HG03066 (cell line): ENCODE results near the gene NEDD9.

Experiments
- ATAC-seq: cut with Tn5 transposase; IDR thresholded peaks from one replicate; pipeline ENCODE4 v1.9.1; 2021; ENCODE audit warnings: low read depth; ENCODE audit not compliant: unreplicated experiment

The NEDD9 gene, protein sequence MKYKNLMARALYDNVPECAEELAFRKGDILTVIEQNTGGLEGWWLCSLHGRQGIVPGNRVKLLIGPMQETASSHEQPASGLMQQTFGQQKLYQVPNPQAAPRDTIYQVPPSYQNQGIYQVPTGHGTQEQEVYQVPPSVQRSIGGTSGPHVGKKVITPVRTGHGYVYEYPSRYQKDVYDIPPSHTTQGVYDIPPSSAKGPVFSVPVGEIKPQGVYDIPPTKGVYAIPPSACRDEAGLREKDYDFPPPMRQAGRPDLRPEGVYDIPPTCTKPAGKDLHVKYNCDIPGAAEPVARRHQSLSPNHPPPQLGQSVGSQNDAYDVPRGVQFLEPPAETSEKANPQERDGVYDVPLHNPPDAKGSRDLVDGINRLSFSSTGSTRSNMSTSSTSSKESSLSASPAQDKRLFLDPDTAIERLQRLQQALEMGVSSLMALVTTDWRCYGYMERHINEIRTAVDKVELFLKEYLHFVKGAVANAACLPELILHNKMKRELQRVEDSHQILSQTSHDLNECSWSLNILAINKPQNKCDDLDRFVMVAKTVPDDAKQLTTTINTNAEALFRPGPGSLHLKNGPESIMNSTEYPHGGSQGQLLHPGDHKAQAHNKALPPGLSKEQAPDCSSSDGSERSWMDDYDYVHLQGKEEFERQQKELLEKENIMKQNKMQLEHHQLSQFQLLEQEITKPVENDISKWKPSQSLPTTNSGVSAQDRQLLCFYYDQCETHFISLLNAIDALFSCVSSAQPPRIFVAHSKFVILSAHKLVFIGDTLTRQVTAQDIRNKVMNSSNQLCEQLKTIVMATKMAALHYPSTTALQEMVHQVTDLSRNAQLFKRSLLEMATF

DNA sequence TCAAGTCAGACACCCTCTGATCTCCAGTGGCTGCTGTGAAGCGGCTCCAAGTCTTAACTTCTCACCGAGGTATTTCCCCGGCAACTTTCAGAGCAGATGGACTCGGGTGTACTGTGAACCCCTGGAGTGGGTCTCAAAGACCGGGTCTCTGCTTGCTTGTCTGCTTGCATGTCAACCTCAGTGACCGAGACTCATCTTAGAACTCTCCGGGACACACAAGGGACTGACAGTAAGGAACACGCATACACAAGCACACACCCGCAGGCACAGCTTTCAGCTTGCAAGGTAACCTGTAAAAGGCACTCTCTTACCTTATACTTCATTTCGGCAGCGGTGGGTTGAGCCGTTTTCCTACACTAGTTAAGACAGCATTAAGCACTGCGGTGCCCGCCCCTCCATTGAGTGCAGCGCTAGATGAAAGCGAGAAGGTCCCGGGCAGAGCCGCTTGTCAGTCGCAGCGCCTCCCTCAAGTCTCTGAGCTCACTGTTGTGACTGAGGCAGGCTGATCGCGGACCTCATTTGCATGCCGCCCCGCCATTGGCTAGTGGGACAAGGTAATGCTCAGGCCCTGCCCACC, at the start of gene NEDD9:
Gene NEDD9 (minus strand): TSS at position 476 of the 577 bp plus-strand sequence. CDS start 153 bp downstream, at position 323.
- peak; percentile 98 for ATAC-seq

DNA sequence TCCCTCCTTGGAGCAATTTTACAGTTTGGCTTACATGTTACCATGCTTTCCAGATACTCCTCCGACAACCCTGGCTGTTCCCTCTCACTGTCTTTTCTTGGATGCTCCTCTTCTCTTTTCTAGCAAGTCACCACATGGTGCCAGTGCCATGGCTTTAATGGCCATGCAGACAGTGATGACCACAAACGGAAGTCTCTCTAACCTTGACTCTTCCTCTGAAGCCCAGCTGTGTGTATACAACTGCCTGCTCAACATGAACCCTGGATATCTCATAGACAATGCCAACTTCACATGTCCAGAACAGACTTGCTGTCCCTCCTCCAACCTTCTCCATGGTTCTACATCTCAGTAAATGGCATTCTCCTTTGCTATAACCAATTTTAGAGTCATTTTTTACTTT, 49.8 kb upstream of the NEDD9 start:
- no peak for ATAC-seq

DNA sequence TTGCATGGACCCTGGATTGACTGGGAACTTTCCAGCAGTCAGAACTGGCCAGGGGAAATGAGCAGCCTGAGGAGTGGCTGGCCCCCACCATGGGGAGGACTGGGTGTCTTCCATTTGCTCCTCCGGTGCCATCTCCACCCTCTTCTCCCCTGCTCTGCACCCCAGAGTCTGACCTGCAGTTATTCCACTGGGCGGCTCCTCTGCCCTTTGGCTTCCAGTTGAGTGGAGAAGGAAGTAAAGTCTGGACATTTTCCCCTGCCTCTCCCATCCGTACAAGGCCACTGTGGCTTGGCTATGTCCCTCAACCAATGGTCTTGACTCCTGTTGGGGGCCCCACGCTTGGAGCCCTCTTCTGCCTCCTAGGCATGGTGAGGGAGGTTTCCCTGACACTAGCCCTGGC, 47.9 kb upstream of the NEDD9 start:
- no peak for ATAC-seq

DNA sequence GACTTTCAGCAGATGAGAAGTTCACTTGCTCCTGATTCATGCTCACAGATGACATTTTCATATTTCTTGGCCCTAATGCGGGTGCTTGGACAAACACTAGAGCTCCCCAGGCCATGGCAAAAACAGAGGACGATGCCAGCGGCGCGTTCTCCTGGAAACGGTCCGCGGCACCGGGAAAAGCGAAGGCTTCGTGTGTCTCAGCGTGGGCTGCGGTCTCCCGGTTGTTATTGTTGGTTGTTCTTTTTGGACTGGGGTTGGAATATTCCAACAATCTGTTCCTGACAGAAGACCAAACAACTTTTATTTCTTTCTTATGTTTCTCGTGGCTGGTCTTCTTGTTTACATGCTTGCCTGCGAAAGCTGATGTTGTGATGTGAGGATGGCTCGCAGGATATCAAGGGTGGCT, 46.8 kb upstream of the NEDD9 start:
- ATAC-seq: no peak

DNA sequence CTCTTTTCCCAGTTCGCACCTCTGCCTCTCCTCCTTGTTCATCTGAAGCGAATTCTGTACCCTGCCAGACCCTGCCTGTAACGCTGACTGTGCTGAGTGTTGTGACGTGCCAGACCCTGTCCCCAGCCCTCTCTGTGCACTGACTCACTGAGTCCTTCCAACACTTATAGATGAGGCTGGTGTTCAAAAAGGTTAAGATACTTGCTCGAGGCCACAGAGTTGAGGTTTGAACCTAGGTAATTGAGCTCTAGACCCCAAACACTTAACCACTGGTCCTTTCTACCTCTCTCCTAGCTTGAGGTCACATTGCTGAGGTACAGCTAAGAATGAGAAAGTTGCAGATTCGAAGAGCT, 45.7 kb upstream of the NEDD9 start:
- no peak for ATAC-seq

DNA sequence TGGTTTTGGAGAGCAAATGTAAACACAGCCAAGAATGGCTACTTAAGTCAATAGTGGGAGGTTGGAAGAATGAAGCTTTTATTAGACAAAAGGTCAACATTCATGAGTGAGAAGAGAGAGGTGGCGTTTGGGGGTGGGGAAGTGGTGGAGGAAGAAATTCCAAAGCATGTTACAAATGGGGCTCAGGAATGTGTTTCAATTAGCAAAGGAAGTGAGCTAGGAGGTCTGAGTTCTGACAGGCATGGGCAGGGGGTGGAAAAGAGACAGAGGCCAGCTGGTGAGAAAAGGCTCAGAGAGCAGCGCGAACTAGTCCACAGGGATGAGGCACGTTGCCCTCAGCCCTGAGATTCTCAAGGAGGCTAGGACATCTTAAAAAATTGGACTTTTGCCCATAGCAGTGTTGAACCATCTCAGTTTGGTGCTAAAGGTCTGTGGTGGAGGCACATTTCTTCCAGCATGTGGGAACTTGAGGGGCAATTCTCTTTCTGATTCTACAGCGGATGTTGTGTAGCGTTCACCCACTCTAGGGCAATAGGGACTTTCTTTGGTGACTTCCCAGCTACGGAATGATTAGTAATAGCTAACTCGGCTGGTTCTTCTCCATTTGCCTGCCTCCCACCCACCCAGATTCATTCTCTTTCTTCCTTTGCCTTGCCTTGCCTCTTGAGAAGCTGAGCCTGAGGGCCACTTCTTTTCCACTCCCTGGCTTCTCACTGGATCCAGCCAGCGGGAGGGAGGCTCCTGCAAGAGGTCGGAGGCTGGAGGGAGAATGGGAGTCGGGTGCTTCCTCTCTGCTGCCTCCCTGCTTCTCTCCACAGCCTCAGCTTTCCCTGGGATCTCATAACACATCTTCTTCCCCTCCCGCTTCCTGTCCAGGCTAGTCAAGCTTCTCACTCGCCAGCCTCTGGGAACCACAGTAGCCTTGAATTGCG, 45.1 kb upstream of the NEDD9 start:
- no peak for ATAC-seq

DNA sequence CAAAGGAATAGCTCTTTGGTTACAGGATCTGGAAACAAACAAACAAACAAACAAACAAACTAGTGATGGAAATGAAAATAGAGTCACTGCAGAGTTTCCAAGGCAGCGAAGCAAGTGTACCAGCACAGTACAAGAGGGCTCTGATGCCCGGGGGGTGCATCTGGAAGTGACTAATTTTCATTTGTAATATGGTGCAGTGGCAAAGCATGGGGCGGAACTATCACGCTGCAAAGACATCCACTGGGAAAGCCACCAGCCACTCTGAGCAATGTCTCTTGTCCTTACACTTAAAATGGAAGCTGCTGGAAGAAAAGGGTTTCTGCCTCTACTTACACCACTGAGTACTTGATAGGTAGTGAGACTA, 44.4 kb upstream of the NEDD9 start:
- no peak for ATAC-seq

DNA sequence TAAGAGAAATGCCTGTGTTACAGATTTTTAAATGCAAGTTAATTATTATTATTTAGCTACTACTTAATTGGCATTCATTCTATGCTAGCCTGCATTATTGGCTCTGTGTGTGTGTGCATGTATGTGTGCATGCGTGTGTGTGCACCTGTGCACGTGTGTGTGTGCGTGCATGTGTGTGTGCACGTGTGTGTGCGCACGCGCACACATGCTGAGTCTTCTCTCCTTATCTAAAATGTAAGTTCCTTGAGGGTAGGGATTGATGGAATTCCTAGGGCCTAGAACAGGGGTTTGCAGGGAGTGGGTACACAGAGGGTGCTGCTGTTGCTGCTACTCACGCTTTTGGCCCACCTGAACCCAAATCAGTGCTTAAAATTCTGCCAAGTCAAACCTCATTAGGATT, 43.8 kb upstream of the NEDD9 start:
- ATAC-seq: no peak

DNA sequence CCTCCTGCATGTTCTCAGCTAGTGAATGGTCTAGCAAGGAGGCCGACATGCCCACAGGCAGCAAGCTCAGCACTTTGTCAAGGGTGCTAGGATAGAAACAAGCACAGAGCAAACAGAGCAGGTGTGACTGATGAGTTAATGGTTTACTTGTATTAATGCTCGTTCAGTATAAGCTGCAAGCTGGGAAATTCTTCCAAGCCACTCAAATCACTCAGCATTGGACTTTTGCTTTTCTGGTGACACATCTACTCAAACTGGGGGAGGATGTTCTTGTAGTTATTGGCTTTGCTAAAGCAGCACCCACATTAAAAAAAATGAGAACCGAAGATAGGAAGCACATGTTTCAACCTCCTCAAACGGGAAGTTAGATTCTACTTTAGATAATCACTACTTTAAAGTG, 43.1 kb upstream of the NEDD9 start:
- ATAC-seq: peak; percentile 69

DNA sequence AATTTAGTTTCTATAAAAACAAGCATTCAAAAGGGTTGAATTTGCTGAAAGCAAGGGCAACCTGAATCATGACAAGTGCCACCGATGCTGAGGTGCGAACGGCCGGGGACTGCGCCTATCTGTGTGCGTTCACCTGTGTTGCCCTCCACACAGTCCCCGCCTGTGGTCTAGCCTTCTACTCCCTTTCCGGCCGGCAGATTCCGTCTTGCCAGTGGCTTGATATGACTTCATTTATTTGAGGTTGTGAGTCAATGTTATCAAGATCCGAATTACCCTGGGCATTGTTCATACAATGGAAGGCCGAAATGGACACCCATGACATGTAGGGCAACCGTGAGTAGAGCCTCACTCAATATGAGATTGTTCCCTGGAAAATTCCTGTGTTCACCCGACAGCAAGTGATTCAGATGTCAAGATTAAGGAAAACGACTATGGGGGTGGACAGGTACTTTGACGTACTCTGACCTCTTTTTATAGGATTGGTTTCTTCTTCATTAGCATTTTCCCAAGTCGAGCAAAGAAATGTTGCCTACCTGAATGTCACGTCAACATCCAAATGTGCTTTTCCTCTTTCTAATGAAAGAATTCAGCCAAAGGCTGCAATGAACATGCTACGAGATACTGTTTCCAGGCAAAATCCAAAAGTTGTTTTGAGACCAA, 41.1 kb upstream of the NEDD9 start:
- ATAC-seq: no peak

DNA sequence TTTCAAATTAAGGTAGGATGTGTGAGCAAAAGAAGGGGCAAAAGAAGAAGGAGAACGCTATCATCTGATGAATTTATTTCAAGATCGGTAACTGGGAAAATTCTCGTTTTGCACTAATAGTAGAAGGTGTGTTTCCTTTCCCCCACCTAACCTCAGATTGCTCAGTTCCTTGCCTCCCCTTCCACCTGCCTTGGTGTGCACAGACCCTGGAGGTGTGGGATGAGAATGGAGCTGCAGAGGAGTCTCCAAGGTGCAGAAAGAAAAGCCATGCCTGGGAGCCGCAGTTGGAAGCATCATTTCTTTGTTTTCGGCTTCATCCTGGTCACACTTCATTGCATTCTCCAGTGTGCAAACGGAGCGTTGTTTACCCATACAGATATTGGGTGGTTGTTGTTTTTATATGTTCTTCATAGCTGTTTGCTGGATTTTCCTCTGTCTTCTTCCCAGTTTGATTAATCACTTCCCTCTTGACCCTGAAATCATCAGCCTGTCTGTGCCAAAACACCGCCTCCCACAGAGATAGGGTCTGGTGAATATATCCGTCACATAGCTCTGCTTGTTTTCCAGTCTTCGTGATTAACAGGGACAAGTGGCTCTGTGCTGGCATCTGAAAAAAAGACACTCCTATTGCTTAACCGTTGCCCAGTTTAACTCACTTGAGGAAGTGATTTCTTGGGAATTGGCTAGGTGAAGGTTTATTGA, 40.2 kb upstream of the NEDD9 start:
- ATAC-seq: no peak

DNA sequence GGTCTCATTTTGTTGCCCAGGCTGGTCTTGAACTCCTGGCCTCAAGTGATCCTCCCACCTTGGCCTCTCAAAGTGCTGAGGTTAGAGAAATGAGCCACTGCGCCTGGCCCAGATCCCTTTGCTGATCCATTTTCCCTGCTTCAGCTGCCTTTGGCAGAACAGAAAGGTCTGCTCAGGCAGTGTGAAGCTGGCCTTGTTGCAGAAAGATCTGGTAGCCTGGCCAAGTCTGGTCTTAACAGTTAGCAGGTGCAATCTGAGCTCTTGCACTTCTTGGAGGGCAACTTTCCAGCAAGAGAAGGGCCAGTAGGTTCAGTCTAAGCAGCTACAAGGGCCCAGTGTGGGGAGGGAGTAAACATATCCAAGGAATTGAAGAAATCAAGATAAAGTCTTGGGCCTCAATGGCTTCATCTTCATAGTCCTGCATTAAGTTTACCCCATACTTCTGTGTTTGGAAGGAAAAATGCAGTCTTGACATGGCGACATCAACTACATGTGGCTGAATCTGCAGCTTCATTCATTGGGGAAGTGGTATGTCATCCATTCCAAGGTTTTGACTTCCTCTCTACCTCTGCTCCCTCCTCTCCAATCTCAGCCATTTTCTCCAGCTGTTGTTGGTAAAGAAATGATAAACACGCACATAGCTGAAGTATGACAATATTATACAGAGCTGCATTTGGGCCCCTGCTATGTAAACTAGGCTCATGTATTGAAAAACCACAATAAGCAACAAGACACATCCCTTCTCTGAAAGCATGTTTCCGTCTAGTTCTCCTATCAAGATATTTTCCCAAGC, 39.0 kb upstream of the NEDD9 start:
- no peak for ATAC-seq

DNA sequence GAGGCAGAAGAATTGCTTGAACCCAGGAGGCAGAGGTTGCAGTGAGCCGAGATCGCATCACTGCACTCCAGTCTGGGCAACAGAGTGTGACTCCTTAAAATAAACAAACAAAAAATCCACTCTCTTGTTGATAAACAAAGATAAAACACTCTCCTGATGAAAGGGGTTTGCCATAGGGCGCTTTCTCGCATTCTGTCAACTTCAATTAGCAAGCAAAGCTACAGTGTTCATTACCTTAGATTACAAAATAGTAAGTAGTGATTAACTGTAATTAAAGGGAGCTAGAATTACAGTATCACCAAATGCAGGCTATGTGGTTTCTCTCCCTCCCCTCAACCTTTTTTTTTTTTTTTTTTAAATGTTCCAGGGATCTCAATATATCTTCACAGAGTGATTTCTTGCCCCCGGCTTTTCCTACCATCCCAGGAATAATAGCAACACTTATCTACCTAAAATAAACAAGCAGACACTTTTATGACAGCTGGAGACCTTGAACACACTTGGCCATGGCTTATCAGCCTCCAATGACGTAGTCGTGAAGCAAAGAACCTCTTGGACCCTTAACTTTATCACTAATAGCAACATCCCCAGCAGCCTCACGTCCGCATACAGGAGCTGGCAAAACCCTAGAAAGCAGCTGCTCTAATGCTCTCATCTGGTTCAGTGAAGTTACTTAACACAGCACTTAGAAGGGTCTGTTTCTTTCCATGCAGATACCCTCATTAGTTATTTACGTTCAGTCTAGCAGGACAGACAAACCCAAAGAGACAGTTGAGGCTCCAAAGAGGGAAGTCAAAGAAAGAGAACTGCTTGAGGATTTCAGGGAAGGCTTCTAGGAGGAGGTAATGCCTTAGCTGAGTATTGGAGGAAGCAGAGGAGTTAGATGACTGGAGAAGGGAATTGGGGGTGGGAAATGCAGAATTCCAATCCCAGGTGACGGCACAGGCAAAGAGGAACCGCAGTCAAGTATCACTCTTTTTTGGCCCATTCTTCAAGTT, 37.9 kb upstream of the NEDD9 start:
- no peak for ATAC-seq

DNA sequence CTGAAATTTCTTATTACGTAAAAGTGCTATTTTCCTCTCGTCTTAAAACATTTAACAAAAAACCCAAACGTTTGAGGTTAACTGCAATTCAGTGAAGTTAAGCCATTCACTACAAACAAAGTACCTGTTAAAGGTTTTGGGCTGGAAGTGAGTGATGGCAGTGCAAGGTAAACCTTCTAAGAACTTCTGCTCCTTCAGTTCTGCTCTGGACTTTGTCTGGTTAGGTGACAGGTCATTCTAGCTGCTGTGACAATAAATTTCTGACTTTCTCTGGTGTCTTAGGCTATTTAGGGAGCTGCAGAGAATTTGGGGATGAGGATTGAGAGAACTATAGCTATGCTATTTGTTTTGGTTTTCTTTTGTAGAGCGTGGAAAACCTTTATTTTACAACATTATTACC, 36.5 kb upstream of the NEDD9 start:
- no peak for ATAC-seq

DNA sequence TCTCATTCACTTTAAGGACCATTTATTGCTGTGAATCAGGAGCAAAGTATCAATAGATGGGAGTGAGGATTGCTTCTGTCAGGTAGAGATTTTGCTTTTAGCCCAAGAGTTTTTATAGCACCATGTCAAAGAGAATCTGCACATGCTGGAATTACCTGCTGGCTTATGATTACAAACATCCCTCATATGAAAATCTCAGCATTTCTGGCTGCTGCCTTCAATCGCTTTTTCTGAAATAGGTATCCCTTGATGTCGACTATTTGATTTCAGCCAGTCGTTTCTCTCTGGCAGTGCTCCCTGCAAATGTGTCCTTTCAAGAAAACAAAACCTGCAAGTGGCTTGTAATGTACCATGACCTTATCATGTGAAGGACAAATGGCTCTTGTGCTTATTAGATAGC, 34.5 kb upstream of the NEDD9 start:
- no peak for ATAC-seq

DNA sequence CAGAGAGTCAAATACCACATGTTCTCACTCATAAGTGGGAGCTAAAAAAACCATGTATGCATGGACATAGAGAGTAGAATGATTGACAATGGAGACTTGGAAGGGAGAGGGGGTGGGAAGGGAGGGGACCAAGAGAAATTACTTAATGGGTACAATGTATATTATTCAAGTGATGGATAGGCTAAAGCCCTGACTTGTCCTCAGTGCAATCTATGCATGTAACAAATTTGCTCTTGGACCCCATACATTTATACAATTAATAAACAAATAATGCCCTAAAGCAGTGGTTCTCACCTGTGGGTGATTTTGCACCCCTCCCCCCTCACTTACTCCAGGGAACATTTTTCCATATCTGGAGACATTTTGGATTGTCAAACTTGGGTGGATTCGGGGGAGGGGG, 33.5 kb upstream of the NEDD9 start:
- no peak for ATAC-seq

DNA sequence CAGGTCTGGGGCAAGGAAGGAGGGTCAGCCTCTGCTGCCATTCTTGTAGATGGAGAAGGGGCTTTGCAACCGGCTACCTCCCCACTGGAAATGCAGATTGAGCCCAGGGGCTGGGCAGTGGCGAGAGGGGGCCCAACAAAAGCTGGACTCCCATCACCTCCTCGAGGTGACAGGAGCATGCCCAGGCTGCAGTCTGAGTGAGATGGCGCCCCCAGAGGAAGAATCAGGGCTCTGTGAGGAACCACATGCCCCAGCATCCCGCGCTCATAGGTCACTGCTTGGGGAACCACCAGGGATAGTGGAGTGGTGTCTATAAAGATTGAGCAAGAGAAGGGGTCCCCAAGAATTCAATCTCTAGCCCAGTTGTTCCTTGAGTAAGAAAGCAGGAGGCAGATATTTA, 31.6 kb upstream of the NEDD9 start:
- no peak for ATAC-seq
